ENCODE data around the gene FSHR.

The FSHR gene, protein sequence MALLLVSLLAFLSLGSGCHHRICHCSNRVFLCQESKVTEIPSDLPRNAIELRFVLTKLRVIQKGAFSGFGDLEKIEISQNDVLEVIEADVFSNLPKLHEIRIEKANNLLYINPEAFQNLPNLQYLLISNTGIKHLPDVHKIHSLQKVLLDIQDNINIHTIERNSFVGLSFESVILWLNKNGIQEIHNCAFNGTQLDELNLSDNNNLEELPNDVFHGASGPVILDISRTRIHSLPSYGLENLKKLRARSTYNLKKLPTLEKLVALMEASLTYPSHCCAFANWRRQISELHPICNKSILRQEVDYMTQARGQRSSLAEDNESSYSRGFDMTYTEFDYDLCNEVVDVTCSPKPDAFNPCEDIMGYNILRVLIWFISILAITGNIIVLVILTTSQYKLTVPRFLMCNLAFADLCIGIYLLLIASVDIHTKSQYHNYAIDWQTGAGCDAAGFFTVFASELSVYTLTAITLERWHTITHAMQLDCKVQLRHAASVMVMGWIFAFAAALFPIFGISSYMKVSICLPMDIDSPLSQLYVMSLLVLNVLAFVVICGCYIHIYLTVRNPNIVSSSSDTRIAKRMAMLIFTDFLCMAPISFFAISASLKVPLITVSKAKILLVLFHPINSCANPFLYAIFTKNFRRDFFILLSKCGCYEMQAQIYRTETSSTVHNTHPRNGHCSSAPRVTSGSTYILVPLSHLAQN

DNA sequence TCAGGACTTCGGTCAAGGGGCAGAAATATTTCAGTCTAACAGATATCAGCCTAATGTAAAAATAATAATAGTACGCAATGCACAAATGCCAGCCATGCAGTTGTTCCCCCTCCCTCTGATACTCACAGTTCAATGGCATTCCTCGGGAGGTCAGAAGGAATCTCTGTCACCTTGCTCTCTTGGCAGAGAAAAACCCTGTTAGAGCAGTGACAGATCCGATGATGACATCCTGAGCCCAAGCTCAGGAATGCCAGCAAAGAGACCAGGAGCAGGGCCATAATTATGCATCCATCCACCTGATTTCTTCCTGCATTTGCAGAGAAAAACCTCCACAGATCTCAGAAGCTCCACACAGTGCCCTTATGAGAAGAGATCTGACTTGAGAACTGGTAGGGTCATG is at the start of gene FSHR:
FSHR (minus strand) TSS at position 376 of the 400 bp plus-strand sequence; CDS start at position 278, 98 bp downstream.
- no peak for DNase-seq (ENCODE audit: low read depth)

DNA sequence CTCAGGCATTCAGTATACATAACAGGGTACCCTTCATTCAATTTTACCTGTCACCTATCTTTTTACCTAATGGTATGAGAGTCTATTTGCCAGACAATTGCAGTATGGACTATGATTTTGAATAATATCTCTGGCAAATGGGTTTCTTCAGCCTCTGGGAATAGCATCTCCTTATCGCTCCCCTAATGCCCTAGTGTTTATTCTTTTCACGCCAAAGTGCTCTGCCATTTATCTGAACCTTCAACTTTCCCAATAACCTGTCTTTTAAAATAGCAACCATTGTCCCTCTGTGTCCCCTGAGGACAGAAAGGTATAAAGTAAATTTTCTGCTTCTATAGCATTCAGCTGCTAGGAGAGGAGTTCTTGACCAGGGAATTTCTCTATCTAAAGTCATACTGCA is 45.0 kb upstream of the FSHR start:
- DNase-seq (ENCODE audit: low read depth) = no peak

DNA sequence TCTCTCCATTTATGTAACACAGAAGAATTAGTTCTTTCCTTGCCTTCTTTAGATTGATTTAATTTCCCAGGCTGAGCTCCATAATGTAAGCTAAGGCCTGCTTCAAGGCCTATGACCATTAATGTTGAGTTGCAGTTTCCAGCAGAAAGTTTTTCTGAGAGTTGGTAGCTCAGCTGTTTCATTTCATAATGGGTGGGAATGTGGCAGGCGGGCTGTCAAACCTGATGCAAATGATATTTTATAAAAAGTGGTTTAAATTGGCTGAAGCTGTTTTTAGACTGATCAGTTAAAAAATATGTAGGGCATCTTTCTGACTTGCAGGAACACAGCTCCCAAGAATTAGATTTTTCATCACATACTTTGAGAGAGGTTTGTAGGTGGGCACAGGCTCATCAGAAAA is 40.4 kb upstream of the FSHR start:
- no peak for DNase-seq (ENCODE audit: low read depth)

DNA sequence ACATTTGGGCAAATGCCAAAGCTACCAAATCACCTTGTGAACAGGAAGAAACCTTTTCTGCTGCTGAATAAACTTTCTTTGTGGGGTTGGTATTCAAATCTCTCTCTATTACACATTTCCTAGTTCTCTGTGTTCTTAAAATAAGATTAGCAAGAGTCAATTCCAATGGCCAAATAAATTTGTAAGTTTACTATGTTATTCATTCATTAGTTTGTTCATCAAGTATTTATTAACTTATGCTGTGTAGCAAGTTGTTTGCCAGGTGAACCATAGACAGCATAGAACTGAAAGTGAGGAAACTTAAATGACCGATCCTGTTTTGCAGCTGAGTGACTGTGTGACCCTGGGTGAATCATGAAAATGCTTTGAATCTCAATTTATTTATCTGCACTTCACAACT is 37.7 kb upstream of the FSHR start:
- DNase-seq (ENCODE audit: low read depth) = no peak

DNA sequence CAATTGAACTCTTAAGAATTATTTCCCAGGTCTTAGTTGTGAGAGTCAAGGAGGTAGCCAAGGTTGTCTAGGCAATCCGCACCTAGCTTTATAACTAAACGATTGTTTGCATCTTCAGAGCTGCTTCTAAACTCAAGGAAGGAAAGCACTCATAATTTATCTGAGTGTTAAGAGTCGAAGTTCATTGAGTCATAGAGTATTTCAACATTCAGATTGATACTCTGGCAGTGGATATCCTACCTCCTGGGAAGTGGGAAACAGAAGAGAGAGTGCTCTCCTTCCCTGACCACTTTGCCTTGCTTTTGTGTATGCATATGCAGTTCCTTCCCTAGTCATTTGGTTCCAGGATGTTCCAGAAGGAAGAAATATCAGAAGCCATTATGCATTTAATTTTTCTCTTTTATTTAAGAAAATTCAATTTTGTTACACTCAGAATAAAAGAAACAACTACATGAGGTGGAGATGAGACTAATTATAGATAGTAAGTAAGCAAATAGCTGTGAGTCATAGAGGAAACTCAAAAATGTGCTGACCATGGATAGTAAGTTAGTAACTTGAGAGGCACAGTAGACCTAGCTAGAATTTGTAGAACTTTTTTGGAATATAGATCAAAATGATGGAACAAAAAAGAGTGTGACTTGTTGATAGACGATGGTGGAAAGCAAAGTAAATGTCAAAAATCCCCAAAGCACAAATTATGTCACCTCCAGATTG is 35.4 kb upstream of the FSHR start:
- DNase-seq (ENCODE audit: low read depth) = no peak

DNA sequence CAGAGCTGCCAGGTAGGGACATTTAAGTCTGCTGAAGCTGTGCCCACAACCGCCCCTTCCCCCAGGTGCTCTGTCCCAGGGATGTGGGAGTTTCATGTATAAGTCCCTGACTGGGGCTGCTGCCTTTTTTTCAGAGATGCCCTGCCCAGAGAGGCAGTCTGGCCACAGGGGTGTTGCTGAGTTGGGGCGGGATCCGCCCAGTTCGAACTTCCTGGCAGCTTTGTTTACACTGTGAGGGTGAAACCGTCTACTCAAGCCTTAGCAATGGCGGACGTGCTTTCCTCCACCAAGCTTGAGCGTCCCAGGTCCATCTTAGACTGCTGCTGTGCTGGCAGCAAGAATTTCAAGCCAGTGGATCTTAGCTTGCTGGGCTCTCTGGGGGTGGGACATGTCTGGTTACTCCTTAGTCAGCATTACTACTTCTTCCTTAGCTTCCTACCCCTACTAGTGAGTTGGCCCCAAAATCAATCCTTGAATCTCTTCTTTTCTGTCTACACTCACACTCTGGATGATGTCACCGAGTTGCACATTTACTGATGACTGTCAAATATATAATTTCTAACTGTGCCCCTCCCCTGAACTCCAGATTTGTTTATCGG is 31.8 kb upstream of the FSHR start:
- no peak for DNase-seq (ENCODE audit: low read depth)

DNA sequence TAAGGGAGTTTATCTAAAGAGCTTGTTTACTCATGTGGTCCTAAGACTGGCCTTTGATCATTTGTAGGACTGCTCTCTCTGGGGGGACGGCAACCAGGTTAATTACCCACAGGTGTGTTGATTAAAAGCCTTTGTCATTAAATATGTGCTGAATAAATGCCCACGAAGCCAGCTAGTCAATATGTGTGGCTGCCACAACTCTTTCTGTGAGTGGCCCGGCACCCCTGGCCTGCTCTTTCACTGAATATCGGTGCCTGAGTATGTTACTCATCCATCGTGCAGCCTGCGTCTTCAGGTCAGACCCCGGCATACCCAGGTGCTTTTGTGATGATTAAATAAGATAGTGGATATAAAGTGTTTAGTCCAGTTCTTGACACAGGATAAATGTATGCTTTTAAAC is 24.3 kb upstream of the FSHR start:
- no peak for DNase-seq (ENCODE audit: low read depth)

DNA sequence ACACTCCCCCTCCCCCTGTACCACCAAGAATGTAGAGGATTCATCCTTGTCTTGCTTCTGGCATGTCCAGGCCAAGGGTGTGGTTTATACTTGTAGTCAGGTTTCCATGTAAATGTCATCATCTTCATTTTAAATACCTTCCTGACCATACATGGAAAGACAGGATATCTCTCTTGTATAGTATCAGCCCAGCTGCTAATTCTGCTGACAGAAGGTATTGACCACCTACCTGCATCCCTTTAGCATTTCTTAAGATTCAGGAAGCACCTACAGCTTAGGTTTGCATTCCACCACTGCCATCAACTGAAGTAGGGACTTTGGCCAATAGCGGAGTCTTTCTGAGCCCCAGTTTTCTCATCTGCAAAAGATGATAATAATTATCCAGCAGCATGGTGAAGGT is 22.9 kb upstream of the FSHR start:
- no peak for DNase-seq (ENCODE audit: low read depth)

DNA sequence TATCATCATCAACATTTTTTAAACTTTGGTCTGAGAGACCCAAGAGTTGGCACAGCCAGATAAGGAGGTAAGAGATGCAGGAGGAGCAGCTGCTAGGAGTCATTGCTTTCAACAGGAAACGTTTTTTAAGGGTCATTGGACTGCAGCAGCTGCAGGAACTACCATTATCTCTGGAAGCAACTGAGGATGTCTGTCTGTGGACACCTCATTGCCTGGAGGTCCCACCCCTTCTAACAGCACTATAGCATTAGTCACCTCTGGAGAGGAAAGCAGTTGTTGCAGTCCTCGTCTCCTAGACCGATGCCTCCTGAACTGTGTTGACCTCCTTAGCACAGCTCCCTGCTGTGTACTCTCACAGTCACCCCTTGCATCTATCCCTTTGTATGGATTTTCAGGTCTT is 21.5 kb upstream of the FSHR start:
- DNase-seq (ENCODE audit: low read depth) = no peak

DNA sequence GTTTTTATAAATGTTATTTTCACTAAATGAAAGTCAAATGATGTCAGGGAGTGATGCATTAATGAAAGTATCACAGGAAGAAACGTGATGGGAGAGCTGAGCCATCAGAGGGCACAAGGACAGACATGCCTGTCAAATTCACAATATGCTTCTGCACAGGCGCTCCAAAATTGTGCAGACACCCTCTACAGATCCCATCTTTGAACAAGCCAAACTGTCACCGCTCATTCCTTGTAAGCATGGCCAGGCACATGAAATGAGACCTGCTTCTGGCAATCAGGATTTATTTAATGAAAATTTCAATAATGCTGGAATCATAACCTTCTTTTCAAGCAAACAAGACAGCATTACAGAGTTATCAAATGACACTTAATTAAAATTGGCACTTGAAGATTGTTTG is 20.4 kb upstream of the FSHR start:
- DNase-seq (ENCODE audit: low read depth) = no peak

DNA sequence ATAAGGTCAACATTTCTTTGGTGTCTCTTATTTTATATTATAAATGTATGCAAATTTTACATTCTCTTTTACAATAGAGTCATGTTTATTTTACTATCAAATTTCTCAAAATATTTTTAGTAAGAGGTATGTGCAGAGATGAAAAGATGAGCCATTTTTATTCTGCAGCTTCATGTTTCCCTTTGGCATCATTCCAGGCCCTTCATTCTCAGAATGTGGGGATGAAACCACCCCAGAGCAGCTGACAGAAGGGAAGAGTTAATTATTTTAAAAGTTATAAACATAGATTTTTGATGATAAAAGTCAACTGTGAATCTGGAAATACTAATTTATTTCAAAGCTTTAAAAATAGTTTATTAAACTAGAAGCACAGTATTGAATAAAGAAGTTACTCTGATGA is 12.8 kb upstream of the FSHR start:
- no peak for DNase-seq (ENCODE audit: low read depth)

DNA sequence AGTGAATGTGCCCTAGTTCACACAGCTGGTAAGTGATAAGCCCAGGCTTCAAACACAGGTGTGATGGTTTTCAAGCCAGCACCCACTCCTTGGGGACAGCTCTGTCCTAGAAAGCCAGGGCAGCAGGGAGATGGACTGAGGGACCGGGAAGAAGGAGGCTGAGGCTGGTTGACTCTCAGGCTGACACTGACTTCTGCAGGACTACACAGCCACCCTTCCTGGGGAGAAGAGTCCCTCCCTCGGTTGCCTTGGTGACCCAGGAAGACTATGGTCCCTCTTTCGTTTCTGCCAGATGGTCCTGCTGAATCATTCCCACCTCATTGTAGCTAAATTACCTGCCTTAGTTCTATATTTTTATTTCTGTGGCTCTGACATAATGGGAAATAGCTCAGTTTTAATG is 11.3 kb upstream of the FSHR start:
- no peak for DNase-seq (ENCODE audit: low read depth)

DNA sequence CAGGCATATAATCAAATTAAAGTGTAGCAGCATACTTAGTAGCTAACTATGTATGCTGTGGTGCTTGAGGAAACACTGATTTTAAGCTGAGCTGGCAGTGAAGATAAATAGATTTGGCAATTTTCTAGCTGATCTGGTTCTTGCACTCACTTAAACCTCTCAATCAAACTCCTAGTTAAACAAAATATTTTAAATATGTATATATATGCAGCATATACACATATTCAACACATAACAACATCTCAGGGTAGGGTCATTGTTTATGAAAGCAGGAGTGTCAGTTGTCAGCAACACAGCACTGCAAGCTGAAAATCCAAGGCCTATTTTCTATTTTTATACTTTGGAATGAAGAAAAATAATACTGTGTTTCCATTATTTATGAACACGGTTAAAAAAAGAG is 10.4 kb upstream of the FSHR start:
- no peak for DNase-seq (ENCODE audit: low read depth)

DNA sequence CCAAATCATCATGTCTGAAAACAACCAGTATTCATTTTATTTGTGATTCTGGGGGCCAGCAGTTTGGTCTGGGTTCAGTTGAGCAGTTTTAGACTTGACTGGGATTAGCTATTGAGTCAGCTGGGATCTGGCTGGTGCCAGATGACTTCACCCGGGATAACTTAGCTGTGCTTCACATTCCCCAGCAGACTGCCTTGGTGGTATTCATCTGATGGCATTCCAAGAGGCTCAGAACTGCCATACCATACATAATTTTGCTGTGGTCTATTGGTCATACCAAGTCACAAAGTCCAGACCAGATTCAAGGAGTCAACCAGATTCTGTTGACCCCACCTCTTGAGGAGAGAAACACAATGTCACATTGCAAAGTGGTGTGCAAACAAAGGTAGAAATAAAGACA is 7.8 kb upstream of the FSHR start:
- no peak for DNase-seq (ENCODE audit: low read depth)

DNA sequence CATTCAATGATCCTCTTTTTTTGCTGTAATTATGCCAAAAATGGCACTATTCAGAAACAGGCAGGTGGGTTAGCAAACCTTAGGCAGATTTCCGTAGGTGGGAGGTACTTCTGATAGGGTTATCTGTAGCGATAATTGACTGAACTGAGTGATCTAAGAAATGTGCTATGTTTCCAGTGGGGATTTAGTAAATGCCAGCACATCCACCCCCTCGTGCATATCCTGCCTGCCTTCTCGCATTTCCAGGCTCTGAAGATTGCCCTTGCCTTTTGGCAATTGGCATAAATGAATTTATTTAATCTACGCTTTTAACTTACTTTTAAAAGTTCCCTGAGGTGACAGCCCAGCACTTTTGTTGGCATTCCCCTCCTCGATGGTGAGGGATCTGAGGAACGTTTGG is 576 bp upstream of the FSHR start:
- DNase-seq (ENCODE audit: low read depth) = no peak

DNA sequence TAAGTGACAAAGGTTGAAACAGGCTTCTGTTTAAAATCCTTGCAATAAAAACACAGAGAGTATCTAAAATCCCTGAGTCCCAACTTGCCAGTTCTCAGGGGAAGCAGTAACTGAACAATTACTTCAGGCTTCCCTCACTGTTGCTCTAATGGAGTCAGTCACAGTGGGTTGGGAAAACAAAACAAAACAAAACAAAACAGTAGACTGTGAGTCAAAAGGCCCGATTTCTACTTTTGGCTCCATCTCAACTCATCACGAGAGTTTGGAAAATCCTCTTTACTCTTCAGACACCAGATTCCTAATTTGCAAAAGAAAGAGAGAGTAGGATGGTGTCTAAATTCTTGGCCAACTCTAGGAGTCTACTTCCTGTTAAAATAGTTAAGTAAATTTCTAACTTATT is 1.1 kb downstream of the FSHR start:
- DNase-seq (ENCODE audit: low read depth) = no peak

DNA sequence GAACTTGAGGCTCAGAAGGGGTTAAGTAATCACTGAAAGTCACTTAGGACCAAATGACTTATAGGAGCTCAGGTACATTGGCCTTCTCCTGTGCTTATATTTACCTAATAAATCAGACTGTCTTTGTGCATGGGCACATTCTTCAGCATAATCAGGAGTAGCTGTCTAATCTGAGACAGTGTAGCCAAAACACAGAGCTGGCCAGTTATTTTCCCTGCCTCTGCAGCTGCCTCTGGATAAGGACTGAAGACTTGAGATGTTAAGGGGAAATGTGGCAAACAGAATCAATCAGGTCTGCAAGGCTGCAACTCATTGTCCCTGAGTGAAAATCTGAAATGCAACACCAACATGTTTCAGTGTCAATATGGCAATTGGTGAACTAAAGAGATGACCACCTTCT is 1.5 kb downstream of the FSHR start:
- DNase-seq (ENCODE audit: low read depth) = no peak

DNA sequence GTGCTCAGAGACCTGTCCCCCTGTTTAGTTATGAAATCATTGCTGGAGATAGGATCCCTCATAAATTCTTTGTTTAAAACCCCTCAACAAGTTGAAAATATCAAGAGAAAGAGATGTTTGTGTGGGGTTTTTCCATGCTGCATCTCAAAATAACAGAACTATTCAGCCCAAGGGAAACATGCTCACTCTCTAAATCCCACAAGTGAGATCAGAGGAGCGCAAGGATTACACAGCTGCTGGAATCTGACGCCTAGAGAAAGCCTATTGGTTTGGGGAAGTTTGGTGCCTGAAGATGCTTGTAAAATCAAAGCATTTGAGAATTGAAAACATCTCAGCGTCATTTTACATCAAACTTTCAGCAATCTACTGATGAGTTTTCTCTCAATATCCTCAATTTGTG is 7.9 kb downstream of the FSHR start:
- no peak for DNase-seq (ENCODE audit: low read depth)

DNA sequence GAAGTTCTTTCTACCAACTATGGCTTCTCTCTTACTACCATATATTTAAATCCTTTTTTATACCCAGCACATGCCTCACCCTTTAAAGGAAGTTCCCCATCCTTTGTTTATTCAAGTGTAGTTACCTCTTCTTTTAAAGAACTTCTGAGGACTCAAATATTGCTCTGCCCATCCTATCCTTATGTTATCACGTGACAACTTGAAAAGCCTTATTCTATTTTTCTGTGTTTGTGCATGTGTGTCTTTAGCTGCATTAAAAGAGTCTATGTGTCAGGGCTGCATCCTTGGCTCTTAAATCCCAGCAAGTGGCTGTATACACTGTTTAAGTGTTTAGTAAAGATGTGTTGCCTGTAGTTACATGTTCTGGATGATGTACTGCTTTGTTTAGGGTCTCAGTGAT is 22.5 kb downstream of the FSHR start:
- DNase-seq (ENCODE audit: low read depth) = no peak

DNA sequence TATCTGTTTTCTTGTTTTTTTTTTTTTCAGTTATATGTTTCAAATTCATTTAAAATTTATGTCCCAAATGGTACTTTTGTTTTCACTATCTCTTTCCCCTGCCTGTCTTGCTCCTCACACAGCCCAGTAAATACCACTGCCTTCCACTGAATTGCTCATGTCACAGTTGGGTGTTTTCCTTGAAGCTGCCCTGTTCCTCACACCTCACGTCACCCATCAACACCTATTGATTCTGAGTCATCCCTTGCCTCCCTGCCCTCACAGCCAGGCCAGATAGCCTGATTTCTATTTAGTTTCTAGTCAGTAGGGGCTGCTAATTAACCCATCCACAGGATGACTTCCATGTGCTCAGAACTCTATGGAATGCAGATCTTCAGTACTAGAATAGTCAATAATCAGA is 25.3 kb downstream of the FSHR start:
- no peak for DNase-seq (ENCODE audit: low read depth)

DNA sequence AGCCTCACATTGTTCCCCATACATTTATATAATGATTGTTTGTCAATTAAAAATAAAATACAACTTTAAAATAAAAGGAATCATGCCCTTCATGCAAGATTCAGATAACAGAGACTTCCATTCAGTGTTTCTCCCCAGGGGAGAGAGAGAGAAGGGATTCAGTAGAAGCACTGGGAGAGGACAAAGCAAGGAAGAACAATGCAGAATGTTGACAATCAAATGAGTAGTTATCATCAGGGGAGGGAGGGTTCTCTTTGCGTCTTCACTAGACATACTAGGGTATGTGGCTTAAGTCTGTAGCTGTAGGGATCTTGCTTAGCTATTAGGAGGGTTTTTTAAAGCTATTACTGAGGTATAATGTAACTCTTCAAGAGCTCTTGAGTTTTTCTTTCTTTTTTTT is 30.7 kb downstream of the FSHR start:
- DNase-seq (ENCODE audit: low read depth) = no peak

DNA sequence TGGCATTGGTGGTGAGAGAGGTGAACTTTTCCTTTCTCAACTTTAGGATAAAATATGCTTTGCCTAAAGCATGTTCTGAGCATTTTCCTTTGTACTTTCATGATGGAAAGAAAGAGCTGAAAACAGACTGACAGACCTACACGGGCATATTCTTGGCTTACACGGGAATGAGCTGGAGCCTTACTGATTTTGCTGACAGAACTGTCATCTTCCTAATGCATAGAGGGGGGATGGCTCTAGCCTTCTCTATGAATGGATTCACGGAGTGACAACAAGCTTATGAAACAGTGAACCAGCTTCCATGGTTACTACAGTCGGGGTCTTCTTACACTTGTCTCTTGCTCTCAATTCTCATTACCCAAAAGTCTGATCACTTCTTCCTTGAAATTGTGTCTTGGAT is 32.2 kb downstream of the FSHR start:
- no peak for DNase-seq (ENCODE audit: low read depth)

DNA sequence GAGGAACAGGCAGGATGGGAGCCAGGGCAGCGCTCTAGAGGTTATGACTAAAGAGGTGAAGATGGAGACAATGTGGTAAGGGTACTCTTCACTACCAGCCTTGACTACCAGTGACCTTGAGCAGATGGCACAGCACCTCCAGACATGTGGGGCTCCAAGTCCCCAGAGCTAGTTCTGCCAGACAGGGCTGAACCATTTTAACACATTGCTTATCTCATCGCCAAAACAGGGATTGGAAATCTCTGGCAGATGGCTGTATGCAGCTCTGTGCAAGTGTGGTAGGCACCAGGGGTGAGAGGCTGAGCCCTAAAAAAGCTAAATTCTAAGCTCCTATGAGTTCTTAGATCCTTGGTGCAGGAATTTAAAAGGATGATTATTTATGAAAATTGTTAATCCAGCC is 41.3 kb downstream of the FSHR start:
- DNase-seq (ENCODE audit: low read depth) = no peak

Data from T-helper 22 cell (primary cell).